ENCODE results near the gene GRK5. TPM values are rescaled to one million over a fixed set of nuclear protein-coding genes. Genes with fewer than 3 reads are reported as not detected.

The GRK5 gene
- total RNA-seq, 1 donor from 2014 or later: 21.3 TPM

- Mint-ChIP-seq H3K27ac (no peak overlapping the region), H3K9me3 (peaks cover 5% of the 10 kb centered on the region), H3K27me3 (peaks cover 7% of the 10 kb centered on the region), H3K36me3 (ENCODE audit: low read depth) (no peaks in the 10 kb centered on the region), H3K4me1 (peaks cover 15% of the 10 kb centered on the region), H3K4me3 (no peak overlapping the region)
- TF ChIP-seq CTCF (IDR thresholded peaks at IDR 0.05): no peak
- ChIA-PET CTCF (interaction anchor here (1.1 kb wide), 1 partner anchor 262 kb away, joined by 3 read pairs; the partner anchor contains the start of gene GRK5), POLR2A (interaction anchor here (2.1 kb wide), 1 partner anchor 9 kb away, joined by 7 read pairs; no protein-coding TSS in a partner anchor)
- intact Hi-C loops (cut with micrococcal nuclease): no loop called here
- DNase-seq (no peak), ATAC-seq (ENCODE audit: low read depth) (no peak)
Measured at GRCh38 chr10:119468542-119469324, 261.4 kb downstream of the GRK5 start.

GRCh38 chr10:119469325-119469707 lies 261.9 kb downstream of the GRK5 start:
- POLR2A ChIA-PET: interaction anchor here (2.1 kb wide), 1 partner anchor 9 kb away, joined by 7 read pairs; no protein-coding TSS in a partner anchor
- H3K9me3 Mint-ChIP-seq: peaks cover 7% of the 10 kb centered on the region
- no peaks in the 10 kb centered on the region for H3K36me3 Mint-ChIP-seq (ENCODE audit: low read depth)
- DNase-seq (no peak), ATAC-seq (ENCODE audit: low read depth) (no peak)
- H3K4me3 Mint-ChIP-seq: no peak overlapping the region
- CTCF ChIA-PET: interaction anchor here (1.1 to 4.1 kb wide), 3 partner anchors 20 to 262 kb away, joined by 3 to 17 read pairs (median 4); partner anchors contain the start of gene GRK5
- intact Hi-C loops (cut with micrococcal nuclease): no loop called here
- H3K27ac Mint-ChIP-seq: no peak overlapping the region
- H3K27me3 Mint-ChIP-seq: peaks cover 7% of the 10 kb centered on the region
- TF ChIP-seq CTCF (IDR thresholded peaks at IDR 0.05): no peak
- H3K4me1 Mint-ChIP-seq: peaks cover 15% of the 10 kb centered on the region

DNA sequence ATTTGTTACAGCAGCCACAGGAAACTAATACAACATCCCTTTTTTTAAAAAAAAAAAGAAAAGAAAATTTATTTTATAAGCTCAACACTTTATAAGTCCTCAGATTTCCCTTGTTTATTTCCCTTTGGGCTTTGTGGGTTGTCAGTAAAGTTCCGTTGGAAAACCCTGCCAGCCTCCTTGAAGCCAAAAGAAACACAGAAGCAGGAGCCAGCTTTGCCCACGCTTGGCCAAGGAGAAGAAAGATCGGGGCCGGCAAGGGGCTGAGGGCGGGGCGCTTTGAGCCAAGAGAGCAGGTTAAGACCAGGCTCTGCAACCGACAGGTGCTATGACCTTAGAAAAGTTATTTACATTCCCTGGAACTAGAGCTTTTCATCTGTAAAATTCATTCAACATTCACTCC lies 262.5 kb downstream of the GRK5 start:
- Mint-ChIP-seq H3K36me3 (ENCODE audit: low read depth) (no peaks in the 10 kb centered on the region), H3K4me1 (peaks cover 15% of the 10 kb centered on the region), H3K27ac (no peak overlapping the region), H3K4me3 (no peak overlapping the region), H3K9me3 (peaks cover 7% of the 10 kb centered on the region), H3K27me3 (peaks cover 7% of the 10 kb centered on the region)
- POLR2A ChIA-PET: interaction anchor here (0.6 to 2.1 kb wide), 2 partner anchors 8 to 201 kb away, joined by 3 to 7 read pairs; no protein-coding TSS in a partner anchor
- intact Hi-C loops (cut with micrococcal nuclease): no loop called here
- DNase-seq: no peak
- no peak for TF ChIP-seq CTCF (IDR thresholded peaks at IDR 0.05)
- ATAC-seq (ENCODE audit: low read depth): no peak
- CTCF ChIA-PET: interaction anchor here (1.1 to 4.1 kb wide), 3 partner anchors 20 to 263 kb away, joined by 3 to 17 read pairs (median 4); partner anchors contain the start of gene GRK5

- intact Hi-C loops (cut with micrococcal nuclease): loop anchor here (1.0 kb wide), 1 partner anchor 9 kb away; no protein-coding TSS in a partner anchor
- H3K27ac Mint-ChIP-seq: peak overlapping the region; percentile 41
- TF ChIP-seq CTCF (IDR thresholded peaks at IDR 0.05): no peak
- peaks cover 7% of the 10 kb centered on the region for H3K9me3 Mint-ChIP-seq
- H3K36me3 Mint-ChIP-seq (ENCODE audit: low read depth): no peaks in the 10 kb centered on the region
- ChIA-PET CTCF (interaction anchor here (1.4 to 4.1 kb wide), 2 partner anchors 19 to 53 kb away, joined by 3 to 17 read pairs; no protein-coding TSS in a partner anchor), POLR2A (interaction anchor here (0.5 to 2.1 kb wide), 6 partner anchors 7 to 253 kb away, joined by 3 to 10 read pairs (median 4); no protein-coding TSS in a partner anchor)
- H3K4me1 Mint-ChIP-seq: peaks cover 19% of the 10 kb centered on the region
- no peak for DNase-seq
- H3K27me3 Mint-ChIP-seq: no peaks in the 10 kb centered on the region
- H3K4me3 Mint-ChIP-seq: no peak overlapping the region
- ATAC-seq (ENCODE audit: low read depth): peak; percentile 78
Measured at GRCh38 chr10:119470920-119471702, 263.7 kb downstream of the GRK5 start.

All from activated B cell treated with CpG ODN at 0.5 μM for 24 hours (primary cell).